Activated naive CD8-positive, alpha-beta T cell treated with anti-CD3 and anti-CD28 coated beads, Interleukin-2, amount 50 U/mL, for 24 hours (primary cell): ENCODE measurements around the gene CHAMP1.
"Not testable (repeated sequence)": the region's sequence is repeated elsewhere in the genome, so short reads cannot be mapped to it uniquely, and the experiment has no call there.

Experiments
- ATAC-seq: fragments of 150-1000 bp; cut with Tn5 transposase; one replicate; pipeline ENCODE4 v1.10.0; 2021
- DNase-seq: peaks from one replicate; pipeline ENCODE4 v3.0.0; 2021
- H3K27ac Mint-ChIP-seq: one replicate; pipeline ENCODE4 v1.8.0; 2021; ENCODE audit warnings: mild to moderate bottlenecking, mixed read lengths
- H3K27me3 Mint-ChIP-seq: one replicate; pipeline ENCODE4 v1.8.0; 2021; ENCODE audit warnings: mixed read lengths
- H3K36me3 Mint-ChIP-seq: one replicate; pipeline ENCODE4 v1.8.0; 2021; ENCODE audit warnings: low read depth, mixed read lengths
- H3K4me1 Mint-ChIP-seq: one replicate; pipeline ENCODE4 v1.8.0; 2021; ENCODE audit warnings: mixed read lengths
- H3K4me3 Mint-ChIP-seq: one replicate; pipeline ENCODE4 v1.8.0; 2021; ENCODE audit warnings: mild to moderate bottlenecking, moderate library complexity, mixed read lengths
- H3K9me3 Mint-ChIP-seq: one replicate; pipeline ENCODE4 v1.8.0; 2021; ENCODE audit warnings: mixed read lengths

The CHAMP1 gene

GRCh38 chr13:114311908-114312307, 2.4 kb upstream of the CHAMP1 start:
- no peak overlapping the region for H3K4me3 Mint-ChIP-seq
- H3K4me1 Mint-ChIP-seq, result peaks cover 33% of the 10 kb centered on the region
- peaks cover 15% of the 10 kb centered on the region for H3K36me3 Mint-ChIP-seq
- H3K27me3 Mint-ChIP-seq, result no peaks in the 10 kb centered on the region
- DNase-seq (no peak), ATAC-seq (no peak)
- no peak overlapping the region for H3K27ac Mint-ChIP-seq
- H3K9me3 Mint-ChIP-seq, result peaks cover 3% of the 10 kb centered on the region

GRCh38 chr13:114313061-114313860, 1.0 kb upstream of the CHAMP1 start:
- ATAC-seq (peak; percentile 24), DNase-seq (peak; percentile 41)
- H3K4me3 Mint-ChIP-seq, result peak overlapping the region; percentile 85
- peak overlapping the region; percentile 96 for H3K27ac Mint-ChIP-seq
- H3K4me1 Mint-ChIP-seq, result peaks cover 43% of the 10 kb centered on the region
- H3K27me3 Mint-ChIP-seq, result no peaks in the 10 kb centered on the region
- peaks cover 3% of the 10 kb centered on the region for H3K9me3 Mint-ChIP-seq
- H3K36me3 Mint-ChIP-seq, result peaks cover 19% of the 10 kb centered on the region

- Mint-ChIP-seq H3K27ac (peak overlapping the region; percentile 85), H3K27me3 (no peaks in the 10 kb centered on the region), H3K36me3 (peaks cover 25% of the 10 kb centered on the region), H3K9me3 (peaks cover 3% of the 10 kb centered on the region), H3K4me3 (peak overlapping the region; percentile 91), H3K4me1 (peaks cover 59% of the 10 kb centered on the region)
- DNase-seq, result no peak
- ATAC-seq, result no peak
Observed at GRCh38 chr13:114315074-114315785, 927 bp downstream of the CHAMP1 start.

- no peaks in the 10 kb centered on the region for H3K27me3 Mint-ChIP-seq
- H3K27ac Mint-ChIP-seq, result peak overlapping the region; percentile 23
- peaks cover 47% of the 10 kb centered on the region for H3K36me3 Mint-ChIP-seq
- ATAC-seq (no peak), DNase-seq (no peak)
- H3K4me3 Mint-ChIP-seq, result no peak overlapping the region
- peaks cover 51% of the 10 kb centered on the region for H3K4me1 Mint-ChIP-seq
- H3K9me3 Mint-ChIP-seq, result no peaks in the 10 kb centered on the region
Observed at GRCh38 chr13:114318624-114319023, 4.3 kb downstream of the CHAMP1 start.

GRCh38 chr13:114319441-114319913, 5.2 kb downstream of the CHAMP1 start:
- no peak for ATAC-seq
- peak overlapping the region; percentile 58 for H3K27ac Mint-ChIP-seq
- H3K4me1 Mint-ChIP-seq, result peaks cover 55% of the 10 kb centered on the region
- DNase-seq, result no peak
- peaks cover 56% of the 10 kb centered on the region for H3K36me3 Mint-ChIP-seq
- H3K27me3 Mint-ChIP-seq, result no peaks in the 10 kb centered on the region
- no peaks in the 10 kb centered on the region for H3K9me3 Mint-ChIP-seq
- H3K4me3 Mint-ChIP-seq, result no peak overlapping the region

- ATAC-seq, result no peak
- Mint-ChIP-seq H3K27ac (peak overlapping the region; percentile 12), H3K36me3 (peaks cover 56% of the 10 kb centered on the region), H3K9me3 (no peaks in the 10 kb centered on the region), H3K4me3 (no peak overlapping the region), H3K27me3 (no peaks in the 10 kb centered on the region), H3K4me1 (peaks cover 54% of the 10 kb centered on the region)
- DNase-seq, result no peak
Observed at GRCh38 chr13:114320065-114320464, 5.8 kb downstream of the CHAMP1 start.

- Mint-ChIP-seq H3K4me3 (no peak overlapping the region), H3K36me3 (peaks cover 59% of the 10 kb centered on the region), H3K27ac (no peak overlapping the region), H3K9me3 (no peaks in the 10 kb centered on the region), H3K27me3 (no peaks in the 10 kb centered on the region), H3K4me1 (peaks cover 55% of the 10 kb centered on the region)
- ATAC-seq (no peak), DNase-seq (no peak)
Observed at GRCh38 chr13:114321256-114321655, 7.0 kb downstream of the CHAMP1 start.

GRCh38 chr13:114323349-114323748, 9.0 kb downstream of the CHAMP1 start:
- DNase-seq (no peak), ATAC-seq (no peak)
- Mint-ChIP-seq H3K4me3 (no peak overlapping the region), H3K4me1 (peaks cover 44% of the 10 kb centered on the region), H3K27ac (no peak overlapping the region), H3K27me3 (no peaks in the 10 kb centered on the region), H3K36me3 (peaks cover 67% of the 10 kb centered on the region), H3K9me3 (no peaks in the 10 kb centered on the region)

GRCh38 chr13:114324334-114324733, 10.0 kb downstream of the CHAMP1 start:
- Mint-ChIP-seq H3K36me3 (peaks cover 67% of the 10 kb centered on the region), H3K4me3 (no peak overlapping the region), H3K27me3 (no peaks in the 10 kb centered on the region), H3K27ac (peak overlapping the region; percentile 14), H3K9me3 (no peaks in the 10 kb centered on the region), H3K4me1 (peaks cover 35% of the 10 kb centered on the region)
- peak; percentile 33 for ATAC-seq
- no peak for DNase-seq

GRCh38 chr13:114325729-114326128, 11.4 kb downstream of the CHAMP1 start:
- Mint-ChIP-seq H3K27ac (peak overlapping the region; percentile 35), H3K4me3 (no peak overlapping the region), H3K4me1 (peaks cover 28% of the 10 kb centered on the region), H3K27me3 (no peaks in the 10 kb centered on the region), H3K9me3 (no peaks in the 10 kb centered on the region), H3K36me3 (peaks cover 61% of the 10 kb centered on the region)
- ATAC-seq (no peak), DNase-seq (no peak)

GRCh38 chr13:114328034-114328433, 13.7 kb downstream of the CHAMP1 start:
- H3K4me1 Mint-ChIP-seq, result peaks cover 29% of the 10 kb centered on the region
- peaks cover 45% of the 10 kb centered on the region for H3K36me3 Mint-ChIP-seq
- H3K4me3 Mint-ChIP-seq, result no peak overlapping the region
- H3K27me3 Mint-ChIP-seq, result no peaks in the 10 kb centered on the region
- DNase-seq, result no peak
- no peak for ATAC-seq
- H3K9me3 Mint-ChIP-seq, result no peaks in the 10 kb centered on the region
- H3K27ac Mint-ChIP-seq, result no peak overlapping the region

- H3K36me3 Mint-ChIP-seq, result peaks cover 41% of the 10 kb centered on the region
- no peak overlapping the region for H3K4me3 Mint-ChIP-seq
- DNase-seq (no peak), ATAC-seq (no peak)
- H3K9me3 Mint-ChIP-seq, result no peaks in the 10 kb centered on the region
- H3K27me3 Mint-ChIP-seq, result no peaks in the 10 kb centered on the region
- no peak overlapping the region for H3K27ac Mint-ChIP-seq
- peaks cover 33% of the 10 kb centered on the region for H3K4me1 Mint-ChIP-seq
Observed at GRCh38 chr13:114328595-114328994, 14.3 kb downstream of the CHAMP1 start.

- DNase-seq, result no peak
- Mint-ChIP-seq H3K4me3 (no peak overlapping the region), H3K36me3 (peaks cover 29% of the 10 kb centered on the region), H3K9me3 (no peaks in the 10 kb centered on the region), H3K4me1 (peaks cover 34% of the 10 kb centered on the region), H3K27me3 (no peaks in the 10 kb centered on the region), H3K27ac (no peak overlapping the region)
- ATAC-seq, result no peak
Observed at GRCh38 chr13:114330086-114330485, 15.8 kb downstream of the CHAMP1 start.

- not testable (repeated sequence) for ATAC-seq, H3K9me3 Mint-ChIP-seq, H3K27ac Mint-ChIP-seq, DNase-seq, H3K36me3 Mint-ChIP-seq, H3K27me3 Mint-ChIP-seq
- peak overlapping the region; percentile 25 for H3K4me3 Mint-ChIP-seq
- peaks cover 18% of the 10 kb centered on the region for H3K4me1 Mint-ChIP-seq
Observed at GRCh38 chr13:114333881-114334280, 19.6 kb downstream of the CHAMP1 start.
